ENCODE results near the gene CLIC1.

GRCh38 chr6:31708224-31708623, 28.1 kb downstream of the CLIC1 start:
- TF ChIP-seq CTCF (IDR thresholded peaks at IDR 0.05), result no peak
- no peak for TF ChIP-seq EP300 (IDR thresholded peaks at IDR 0.05)

Measured in gastroesophageal sphincter (tissue), 3 donors.